Suprapubic skin (tissue), 4 donors: ENCODE data around the gene C2CD4D. TPM values are rescaled to one million over a fixed set of nuclear protein-coding genes. Genes with fewer than 3 reads are reported as not detected.

ENCODE experiments used
- DNase-seq, 2 donors: peaks; one replicate each; pipeline ENCODE4 v3.0.0-alpha.2; 2019; ENCODE audit warnings: low spot score in 2 of 2
- H3K27ac ChIP-seq: fragments of 200-600 bp; sonication (generic); one replicate; pipeline ENCODE4 v1.5.1; 2019
- H3K27me3 ChIP-seq: fragments of 200-600 bp; sonication (generic); one replicate; pipeline ENCODE4 v1.5.1; 2019
- H3K36me3 ChIP-seq: fragments of 200-600 bp; sonication (generic); one replicate; pipeline ENCODE4 v1.5.1; 2019
- H3K4me1 ChIP-seq: fragments of 200-600 bp; sonication (generic); one replicate; pipeline ENCODE4 v1.5.1; 2019
- H3K4me3 ChIP-seq: fragments of 200-600 bp; sonication (generic); one replicate; pipeline ENCODE4 v1.5.1; 2019; ENCODE audit warnings: mild to moderate bottlenecking
- H3K9me3 ChIP-seq: fragments of 200-600 bp; sonication (generic); one replicate; pipeline ENCODE4 v1.5.1; 2019
- CTCF ChIP-seq, 2 donors: fragments of 200-600 bp in 1 of 2; fragments of 450-650 bp in 1 of 2; sonication (generic) in 1 of 2; IDR thresholded peaks; one replicate each; pipeline ENCODE4 v1.5.1; 2016 to 2019; ENCODE audit warnings: antibody characterized with exemption in 2 of 2, mild to moderate bottlenecking in 1 of 2, moderate library complexity in 1 of 2
- EP300 ChIP-seq: sonication (generic); formaldehyde crosslinking; IDR thresholded peaks from one replicate; pipeline ENCODE4 v1.6.1; 2017; ENCODE audit warnings: antibody characterized with exemption
- POLR2A ChIP-seq, 2 donors: fragments of 450-650 bp; IDR thresholded peaks; one replicate each; pipeline ENCODE4 v1.6.1; 2017; ENCODE audit warnings: antibody characterized with exemption in 2 of 2, mild to moderate bottlenecking in 2 of 2, moderate library complexity in 2 of 2
- POLR2AphosphoS5 ChIP-seq, 3 donors: sonication (generic); formaldehyde crosslinking; IDR thresholded peaks; one replicate each; pipeline ENCODE4 v1.6.1; 2017; ENCODE audit warnings: antibody characterized with exemption in 3 of 3
- WGBS: methylation state at CpG from one replicate; pipeline ENCODE4 v1.1.5; 2018; 5-methylcytosine and 5-hydroxymethylcytosine counted together
- total RNA-seq, 4 donors: library from RNA; depleted of rRNA; stranded (reverse); fragments of >200 nt; gene quantifications; one replicate each; pipeline ENCODE4 v1.1.0, GENCODE V29; 2016

C2CD4D gene
- total RNA-seq, 4 donors from 2014 or later, result 0.68 to 7.3 (median 2.1) TPM

- H3K27me3 ChIP-seq, result no peaks in the 10 kb centered on the region
- TF ChIP-seq POLR2AphosphoS5 (IDR thresholded peaks at IDR 0.05) (no peak), CTCF (IDR thresholded peaks at IDR 0.05) (no peak), POLR2A (IDR thresholded peaks at IDR 0.05) (no peak), EP300 (no peak)
- peaks cover 7% of the 10 kb centered on the region for H3K36me3 ChIP-seq
- H3K27ac ChIP-seq, result no peak overlapping the region
- H3K4me1 ChIP-seq, result peaks cover 15% of the 10 kb centered on the region
- 80% methylated on average over 12 of the region's 12 CpGs for WGBS
- no peak overlapping the region for H3K4me3 ChIP-seq
- no peak for DNase-seq
- H3K9me3 ChIP-seq, result no peaks in the 10 kb centered on the region
These were observed 23.8 kb downstream of the C2CD4D start for GRCh38 chr1:151815716-151816327.

GRCh38 chr1:151814971-151815545, 24.6 kb downstream of the C2CD4D start:
- Histone ChIP-seq H3K27me3 (no peaks in the 10 kb centered on the region), H3K27ac (no peak overlapping the region), H3K4me1 (peaks cover 10% of the 10 kb centered on the region), H3K9me3 (no peaks in the 10 kb centered on the region), H3K36me3 (peaks cover 7% of the 10 kb centered on the region), H3K4me3 (no peak overlapping the region)
- 85% methylated on average over 3 of the region's 8 CpGs for WGBS
- DNase-seq, result no peak
- TF ChIP-seq POLR2AphosphoS5 (IDR thresholded peaks at IDR 0.05) (no peak), POLR2A (IDR thresholded peaks at IDR 0.05) (no peak), CTCF (IDR thresholded peaks at IDR 0.05) (no peak), EP300 (no peak)

GRCh38 chr1:151814426-151814825, 25.2 kb downstream of the C2CD4D start:
- H3K4me1 ChIP-seq, result peaks cover 11% of the 10 kb centered on the region
- no peak for DNase-seq
- H3K27ac ChIP-seq, result no peak overlapping the region
- peaks cover 7% of the 10 kb centered on the region for H3K36me3 ChIP-seq
- TF ChIP-seq CTCF (IDR thresholded peaks at IDR 0.05) (no peak), POLR2A (IDR thresholded peaks at IDR 0.05) (no peak), EP300 (no peak)
- H3K9me3 ChIP-seq, result no peaks in the 10 kb centered on the region
- no peak overlapping the region for H3K4me3 ChIP-seq
- no peaks in the 10 kb centered on the region for H3K27me3 ChIP-seq
- 85% methylated on average over 15 of the region's 15 CpGs for WGBS

GRCh38 chr1:151813271-151813977, 26.2 kb downstream of the C2CD4D start:
- Histone ChIP-seq H3K4me1 (peaks cover 11% of the 10 kb centered on the region), H3K36me3 (peaks cover 7% of the 10 kb centered on the region), H3K27ac (no peak overlapping the region), H3K9me3 (no peaks in the 10 kb centered on the region), H3K4me3 (no peak overlapping the region), H3K27me3 (no peaks in the 10 kb centered on the region)
- TF ChIP-seq POLR2AphosphoS5 (IDR thresholded peaks at IDR 0.05) (no peak), POLR2A (IDR thresholded peaks at IDR 0.05) (no peak), CTCF (IDR thresholded peaks at IDR 0.05) (no peak), EP300 (no peak)
- no peak for DNase-seq
- 85% methylated on average over 11 of the region's 12 CpGs for WGBS

GRCh38 chr1:151811181-151811580, 28.4 kb downstream of the C2CD4D start:
- peaks cover 7% of the 10 kb centered on the region for H3K36me3 ChIP-seq
- no peaks in the 10 kb centered on the region for H3K9me3 ChIP-seq
- WGBS, result 84% methylated on average over 9 of the region's 9 CpGs
- no peak overlapping the region for H3K4me3 ChIP-seq
- TF ChIP-seq POLR2AphosphoS5 (IDR thresholded peaks at IDR 0.05) (no peak), EP300 (no peak), CTCF (IDR thresholded peaks at IDR 0.05) (no peak), POLR2A (IDR thresholded peaks at IDR 0.05) (no peak)
- no peak for DNase-seq
- H3K4me1 ChIP-seq, result peaks cover 4% of the 10 kb centered on the region
- no peak overlapping the region for H3K27ac ChIP-seq
- H3K27me3 ChIP-seq, result no peaks in the 10 kb centered on the region
